ENCODE results near the gene PSME1. TPM values are rescaled to one million over a fixed set of nuclear protein-coding genes. Genes with fewer than 3 reads are reported as not detected.

The PSME1 gene
- polyA plus RNA-seq, 1 experiment = 80.0 TPM

- peak within 1 kb of the TSS; percentile 81 for H3K27ac ChIP-seq (ENCODE audit: low read depth, low read length)
- ChIA-PET POLR2A (interaction anchor here (0.6 to 1.2 kb wide), 9 partner anchors 20 to 164 kb away, joined by 3 to 12 read pairs (median 3); partner anchors contain the start of genes DCAF11, IRF9, NRL and TINF2), CTCF (interaction anchor here (0.5 to 1.3 kb wide), 10 partner anchors 20 to 1827 kb away, joined by 3 to 5 read pairs (median 4); partner anchors contain the start of gene IRF9)
- no peaks in the 10 kb centered on the region for H3K27me3 ChIP-seq (ENCODE audit: control insufficient read depth, insufficient read depth, low read length)
- peak within 1 kb of the TSS; percentile 95 for H3K4me3 ChIP-seq (ENCODE audit: low read depth, low read length)
- DNase-seq (ENCODE audit: low read depth, low spot score) = peak; percentile 97
- H3K9me3 ChIP-seq (ENCODE audit: control insufficient read depth, insufficient read depth, low read length) = no peaks in the 10 kb centered on the region
- TF ChIP-seq, protein P1, sequence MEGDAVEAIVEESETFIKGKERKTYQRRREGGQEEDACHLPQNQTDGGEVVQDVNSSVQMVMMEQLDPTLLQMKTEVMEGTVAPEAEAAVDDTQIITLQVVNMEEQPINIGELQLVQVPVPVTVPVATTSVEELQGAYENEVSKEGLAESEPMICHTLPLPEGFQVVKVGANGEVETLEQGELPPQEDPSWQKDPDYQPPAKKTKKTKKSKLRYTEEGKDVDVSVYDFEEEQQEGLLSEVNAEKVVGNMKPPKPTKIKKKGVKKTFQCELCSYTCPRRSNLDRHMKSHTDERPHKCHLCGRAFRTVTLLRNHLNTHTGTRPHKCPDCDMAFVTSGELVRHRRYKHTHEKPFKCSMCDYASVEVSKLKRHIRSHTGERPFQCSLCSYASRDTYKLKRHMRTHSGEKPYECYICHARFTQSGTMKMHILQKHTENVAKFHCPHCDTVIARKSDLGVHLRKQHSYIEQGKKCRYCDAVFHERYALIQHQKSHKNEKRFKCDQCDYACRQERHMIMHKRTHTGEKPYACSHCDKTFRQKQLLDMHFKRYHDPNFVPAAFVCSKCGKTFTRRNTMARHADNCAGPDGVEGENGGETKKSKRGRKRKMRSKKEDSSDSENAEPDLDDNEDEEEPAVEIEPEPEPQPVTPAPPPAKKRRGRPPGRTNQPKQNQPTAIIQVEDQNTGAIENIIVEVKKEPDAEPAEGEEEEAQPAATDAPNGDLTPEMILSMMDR (IDR thresholded peaks at IDR 0.05; ENCODE audit: low read depth, low read length) = peak; percentile 48
Measured at GRCh38 chr14:24141097-24141880, 5.3 kb downstream of the PSME1 start, which contains the start of gene EMC9. Gene EMC9 (minus strand): TSS chr14:24141591. CDS start chr14:24141304, 287 bp downstream.

DNA sequence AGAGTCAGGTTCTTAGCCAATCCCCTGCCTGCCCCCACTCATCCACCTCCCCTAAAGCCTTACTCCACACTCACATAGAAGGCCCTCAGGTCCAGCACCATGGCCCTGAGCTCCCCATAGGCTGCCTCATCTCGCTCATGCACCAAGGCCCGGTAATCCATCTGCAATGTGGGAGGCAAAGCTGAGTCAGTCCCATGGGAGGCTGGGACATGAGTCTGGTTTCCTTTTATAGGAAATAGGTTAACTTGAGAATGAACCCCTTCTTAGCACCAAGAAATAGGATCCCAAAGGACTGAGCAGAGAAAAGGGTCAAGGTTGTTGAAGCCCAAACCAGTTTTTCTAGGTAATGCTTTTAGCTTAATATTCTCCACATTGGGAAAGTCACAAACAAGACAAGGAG lies 7.5 kb downstream of the PSME1 start:
- TF ChIP-seq, protein P1 (IDR thresholded peaks at IDR 0.05; ENCODE audit: low read depth, low read length) = no peak
- Histone ChIP-seq H3K27ac (ENCODE audit: low read depth, low read length) (no peak overlapping the region), H3K27me3 (ENCODE audit: control insufficient read depth, insufficient read depth, low read length) (no peaks in the 10 kb centered on the region), H3K4me3 (ENCODE audit: low read depth, low read length) (no peak overlapping the region), H3K9me3 (ENCODE audit: control insufficient read depth, insufficient read depth, low read length) (peaks cover 3% of the 10 kb centered on the region; the same call in 1 of the 2 replicates)
- ChIA-PET POLR2A (interaction anchor here (0.9 kb wide), 1 partner anchor 52 kb away, joined by 3 read pairs; the partner anchor contains the start of gene TM9SF1), CTCF (interaction anchor here (1.3 kb wide), 1 partner anchor 18 kb away, joined by 3 read pairs; the partner anchor contains the start of gene IRF9)
- no peak for DNase-seq (ENCODE audit: low read depth, low spot score)

GRCh38 chr14:24144451-24144850 lies 8.5 kb downstream of the PSME1 start:
- H3K4me3 ChIP-seq (ENCODE audit: low read depth, low read length) = no peak overlapping the region
- H3K27me3 ChIP-seq (ENCODE audit: control insufficient read depth, insufficient read depth, low read length) = no peaks in the 10 kb centered on the region
- TF ChIP-seq, protein P1 (IDR thresholded peaks at IDR 0.05; ENCODE audit: low read depth, low read length) = no peak
- no peak for DNase-seq (ENCODE audit: low read depth, low spot score)
- no peak overlapping the region for H3K27ac ChIP-seq (ENCODE audit: low read depth, low read length)
- peaks cover 3% of the 10 kb centered on the region; the same call in 1 of the 2 replicates for H3K9me3 ChIP-seq (ENCODE audit: control insufficient read depth, insufficient read depth, low read length)
- ChIA-PET CTCF (interaction anchor here (4.7 kb wide), 1 partner anchor 16 kb away, joined by 54 read pairs; the partner anchor contains the start of gene IRF9), POLR2A (no interaction called here)

DNA sequence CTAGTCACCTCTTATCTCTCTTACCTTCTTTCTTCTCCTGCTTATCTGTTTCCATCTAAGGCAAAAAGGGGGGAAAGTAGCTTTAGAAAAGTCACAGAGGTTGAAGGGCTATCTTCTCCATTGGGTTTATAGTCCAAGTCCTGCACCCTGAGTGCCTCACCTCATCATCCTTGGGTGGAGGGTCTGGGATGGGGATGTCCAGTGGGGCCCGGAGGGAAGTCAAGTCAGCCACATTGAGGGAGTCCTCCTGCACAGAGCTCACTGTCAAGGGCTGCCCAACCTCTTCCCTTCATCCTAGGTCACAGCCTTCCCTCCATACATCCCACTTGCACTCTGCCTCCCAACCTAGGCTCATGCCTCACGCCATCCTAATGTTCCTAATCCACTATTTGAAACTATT lies 9.2 kb downstream of the PSME1 start:
- ChIA-PET CTCF (interaction anchor here (0.9 to 4.7 kb wide), 5 partner anchors 8 to 1076 kb away, joined by 3 to 54 read pairs (median 3); partner anchors contain the start of genes IRF9 and TINF2), POLR2A (no interaction called here)
- peak overlapping the region; percentile 72 for H3K4me3 ChIP-seq (ENCODE audit: low read depth, low read length)

More for the DNA sequence above, 9.2 kb downstream of the PSME1 start:
- Histone ChIP-seq H3K9me3 (ENCODE audit: control insufficient read depth, insufficient read depth, low read length) (peaks cover 3% of the 10 kb centered on the region; the same call in 1 of the 2 replicates), H3K27ac (ENCODE audit: low read depth, low read length) (no peak overlapping the region), H3K27me3 (ENCODE audit: control insufficient read depth, insufficient read depth, low read length) (no peaks in the 10 kb centered on the region)
- TF ChIP-seq, protein P1 (IDR thresholded peaks at IDR 0.05; ENCODE audit: low read depth, low read length) = no peak
- no peak for DNase-seq (ENCODE audit: low read depth, low spot score)
